AG10803 (cell line): Measurements from ENCODE around the gene TMEM94.
A peak's percentile ranks its signal among the peaks of the same experiment; 100 is the strongest.

Source experiments
- DNase-seq: peaks from one replicate; pipeline ENCODE4 v3.0.0; 2010; ENCODE audit warnings: low read depth
- H3K4me3 ChIP-seq: 2 replicates; pipeline ENCODE4 v1.5.1; 2011; ENCODE audit warnings: mild to moderate bottlenecking, low read length, control low read depth
- TF ChIP-seq, protein P1 (sequence below): conservative IDR thresholded peaks from 2 replicates; pipeline ENCODE4 v1.5.1; 2011; ENCODE audit warnings: mild to moderate bottlenecking, low read length, control low read depth, inconsistent platforms

The TMEM94 gene

DNA sequence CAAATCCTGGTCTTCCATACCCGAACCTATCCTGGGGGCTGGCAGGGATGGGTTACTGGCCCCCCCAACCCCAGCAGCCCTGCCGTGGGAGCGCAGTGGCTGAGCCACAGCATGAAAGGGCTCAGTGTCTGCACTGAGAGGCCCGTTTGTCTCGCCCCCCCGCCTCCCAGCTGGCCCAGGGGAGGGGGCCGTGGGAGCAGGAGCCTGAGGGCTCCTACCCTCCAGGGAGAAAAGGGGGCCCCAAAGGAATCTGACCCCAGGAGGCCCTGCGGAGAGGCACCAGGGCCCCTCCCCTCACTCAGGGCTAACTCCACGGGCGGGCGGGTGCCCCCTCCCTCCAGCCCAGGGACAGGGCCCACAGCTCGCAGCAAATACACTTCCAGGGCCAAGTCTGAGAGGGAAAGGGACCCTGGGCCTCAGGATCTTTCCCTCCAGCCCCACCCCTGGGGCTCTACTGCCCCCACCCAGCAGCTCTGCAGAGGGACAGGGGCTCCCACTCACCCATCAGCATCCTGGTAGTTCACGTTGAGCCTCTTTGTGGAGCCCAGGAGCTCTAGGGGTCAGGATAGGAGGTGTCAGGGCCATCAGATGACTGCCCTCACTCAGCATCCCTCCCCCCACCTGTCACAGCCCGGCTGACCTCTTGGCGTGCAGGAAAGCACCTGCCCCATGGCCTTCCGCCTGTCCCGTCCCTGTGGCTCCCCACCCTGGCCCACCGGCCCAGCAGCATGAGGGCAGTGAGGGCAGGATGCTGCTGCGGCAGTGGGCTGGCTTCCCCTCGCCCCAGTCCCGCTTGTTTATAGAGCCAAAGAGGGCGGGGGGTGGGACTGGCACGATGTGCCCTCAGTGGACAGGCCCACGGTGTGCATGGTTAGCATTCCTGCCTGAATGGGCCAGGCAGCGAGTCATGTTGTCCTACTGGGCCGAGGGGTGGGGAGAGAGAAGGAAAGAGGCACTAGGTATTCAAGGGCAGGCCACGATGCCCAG lies 51.6 kb downstream of the TMEM94 start:
- H3K4me3 ChIP-seq = no peak overlapping the region
- DNase-seq = no peak
- TF ChIP-seq, protein P1, sequence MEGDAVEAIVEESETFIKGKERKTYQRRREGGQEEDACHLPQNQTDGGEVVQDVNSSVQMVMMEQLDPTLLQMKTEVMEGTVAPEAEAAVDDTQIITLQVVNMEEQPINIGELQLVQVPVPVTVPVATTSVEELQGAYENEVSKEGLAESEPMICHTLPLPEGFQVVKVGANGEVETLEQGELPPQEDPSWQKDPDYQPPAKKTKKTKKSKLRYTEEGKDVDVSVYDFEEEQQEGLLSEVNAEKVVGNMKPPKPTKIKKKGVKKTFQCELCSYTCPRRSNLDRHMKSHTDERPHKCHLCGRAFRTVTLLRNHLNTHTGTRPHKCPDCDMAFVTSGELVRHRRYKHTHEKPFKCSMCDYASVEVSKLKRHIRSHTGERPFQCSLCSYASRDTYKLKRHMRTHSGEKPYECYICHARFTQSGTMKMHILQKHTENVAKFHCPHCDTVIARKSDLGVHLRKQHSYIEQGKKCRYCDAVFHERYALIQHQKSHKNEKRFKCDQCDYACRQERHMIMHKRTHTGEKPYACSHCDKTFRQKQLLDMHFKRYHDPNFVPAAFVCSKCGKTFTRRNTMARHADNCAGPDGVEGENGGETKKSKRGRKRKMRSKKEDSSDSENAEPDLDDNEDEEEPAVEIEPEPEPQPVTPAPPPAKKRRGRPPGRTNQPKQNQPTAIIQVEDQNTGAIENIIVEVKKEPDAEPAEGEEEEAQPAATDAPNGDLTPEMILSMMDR = no peak

DNA sequence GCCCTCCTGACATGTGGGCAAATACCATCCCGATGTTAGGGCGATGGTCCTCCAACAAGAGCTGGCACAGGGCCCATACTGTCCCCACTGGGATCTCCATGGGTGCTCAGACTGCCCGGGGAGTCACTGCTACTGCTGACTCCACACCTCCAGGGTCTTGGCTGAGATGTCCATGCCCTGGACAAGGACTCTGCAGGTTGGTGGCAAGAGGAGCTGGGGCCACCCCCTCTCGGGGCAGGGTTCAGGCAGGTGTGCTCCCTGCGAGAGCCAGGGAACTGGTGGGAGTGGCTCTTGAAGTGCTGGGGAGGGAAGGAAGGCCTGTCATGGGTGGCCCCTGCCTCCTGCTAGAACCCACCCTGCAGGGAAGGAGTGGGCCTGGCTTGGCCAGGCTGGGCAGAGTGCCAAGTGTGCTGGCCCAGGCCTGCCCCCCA lies 52.5 kb downstream of the TMEM94 start:
- TF ChIP-seq, protein P1 = no peak
- no peak overlapping the region for H3K4me3 ChIP-seq
- DNase-seq = no peak

DNA sequence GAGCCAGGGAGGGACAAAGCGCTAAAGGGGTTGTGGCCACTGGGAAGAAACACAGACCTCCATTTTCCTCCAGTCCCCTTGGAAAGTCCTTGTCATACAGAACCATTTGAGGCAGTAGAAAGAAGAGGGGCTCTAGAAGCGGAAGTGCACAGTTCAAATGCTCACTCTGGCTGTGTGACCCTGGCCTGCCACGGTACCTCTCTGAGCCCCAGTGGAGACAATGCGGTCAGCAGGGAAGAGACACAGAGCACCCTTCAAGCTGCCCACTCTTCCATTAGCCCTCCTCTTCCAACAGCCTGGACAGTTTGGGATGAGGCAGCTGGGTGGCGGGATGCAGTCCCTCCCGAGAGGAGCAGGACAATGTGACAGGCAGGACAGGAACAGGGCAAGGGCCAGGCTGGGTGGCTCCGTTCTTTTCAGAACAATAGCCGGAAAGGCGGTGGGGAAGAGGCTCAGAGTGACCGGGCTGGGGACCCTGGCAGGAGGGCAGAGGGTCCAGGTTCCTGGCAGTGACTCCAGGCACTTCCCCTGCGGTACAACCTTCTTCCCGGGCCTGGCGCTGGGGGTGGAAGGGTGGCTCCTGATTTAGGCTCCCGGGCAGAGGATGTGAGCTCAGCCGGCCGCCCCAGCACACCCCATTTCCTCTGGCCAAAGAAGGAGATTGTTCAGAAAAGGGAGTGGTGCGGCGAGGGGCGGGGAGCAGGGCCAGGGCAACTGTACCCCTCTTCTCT lies 53.3 kb downstream of the TMEM94 start:
- H3K4me3 ChIP-seq = no peak overlapping the region
- no peak for DNase-seq
- TF ChIP-seq, protein P1 = no peak

DNA sequence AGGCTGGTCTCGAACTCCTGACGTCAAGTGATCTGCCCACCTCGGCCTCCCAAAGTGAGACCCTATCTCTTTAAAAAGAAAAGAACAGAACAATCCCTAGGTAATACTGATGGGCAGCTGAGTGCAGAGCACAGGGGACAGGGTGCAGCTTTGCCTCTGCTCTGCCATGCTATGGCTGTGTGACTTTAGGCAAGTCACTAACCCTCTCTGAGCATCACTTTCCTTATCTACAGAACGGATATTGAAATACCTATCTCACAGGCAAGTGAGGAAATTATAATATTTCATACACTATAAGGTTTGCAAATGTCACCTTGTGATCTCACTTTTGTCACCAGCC lies 54.8 kb downstream of the TMEM94 start:
- TF ChIP-seq, protein P1 = no peak
- no peak overlapping the region for H3K4me3 ChIP-seq
- no peak for DNase-seq

DNA sequence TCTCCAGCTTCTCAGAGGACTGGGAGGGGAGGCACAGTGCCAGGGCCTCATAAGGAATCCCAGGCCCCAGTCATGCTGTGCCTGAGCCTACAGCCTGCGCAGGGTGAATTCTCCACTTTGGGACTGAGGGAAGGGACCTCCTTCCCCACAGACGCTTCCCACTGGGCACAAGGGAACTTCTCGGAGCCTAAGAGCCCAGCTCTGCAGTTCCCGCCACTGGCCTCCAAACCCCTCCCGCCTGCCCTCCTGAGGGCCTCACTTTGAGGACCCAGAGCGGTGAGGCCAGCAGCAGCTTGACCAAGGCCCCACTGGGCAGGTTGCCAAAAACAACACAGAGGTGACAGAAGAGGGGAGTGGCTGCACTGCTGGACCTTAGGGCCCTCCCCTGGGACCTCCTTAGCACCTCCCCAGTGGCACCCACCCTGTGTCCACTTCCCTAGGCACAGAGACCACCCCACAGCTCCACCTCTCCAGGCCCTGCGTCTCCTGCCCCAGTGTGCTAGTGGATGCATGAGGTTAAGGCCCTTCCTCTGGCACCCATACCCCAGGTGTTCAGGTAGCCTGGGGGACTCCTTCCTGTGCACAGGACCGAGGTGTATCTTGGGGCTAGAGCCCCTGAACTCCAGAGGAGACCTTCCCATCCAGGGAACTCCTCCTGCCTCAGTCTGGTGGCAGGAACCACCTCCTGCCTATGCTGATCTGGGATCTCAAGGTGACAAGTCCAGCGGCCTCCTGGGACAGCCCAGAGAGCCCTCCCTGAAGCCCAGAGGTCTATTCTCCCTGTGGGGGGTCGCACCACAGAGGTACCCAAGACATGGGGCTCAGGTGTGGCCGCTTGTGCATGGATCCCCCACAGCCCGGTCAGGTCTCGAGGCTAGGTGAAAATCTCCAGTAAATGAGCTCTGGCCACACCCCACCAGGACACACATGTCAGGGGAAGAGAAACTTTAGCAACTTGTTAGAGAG lies 55.5 kb downstream of the TMEM94 start:
- DNase-seq = no peak

DNA sequence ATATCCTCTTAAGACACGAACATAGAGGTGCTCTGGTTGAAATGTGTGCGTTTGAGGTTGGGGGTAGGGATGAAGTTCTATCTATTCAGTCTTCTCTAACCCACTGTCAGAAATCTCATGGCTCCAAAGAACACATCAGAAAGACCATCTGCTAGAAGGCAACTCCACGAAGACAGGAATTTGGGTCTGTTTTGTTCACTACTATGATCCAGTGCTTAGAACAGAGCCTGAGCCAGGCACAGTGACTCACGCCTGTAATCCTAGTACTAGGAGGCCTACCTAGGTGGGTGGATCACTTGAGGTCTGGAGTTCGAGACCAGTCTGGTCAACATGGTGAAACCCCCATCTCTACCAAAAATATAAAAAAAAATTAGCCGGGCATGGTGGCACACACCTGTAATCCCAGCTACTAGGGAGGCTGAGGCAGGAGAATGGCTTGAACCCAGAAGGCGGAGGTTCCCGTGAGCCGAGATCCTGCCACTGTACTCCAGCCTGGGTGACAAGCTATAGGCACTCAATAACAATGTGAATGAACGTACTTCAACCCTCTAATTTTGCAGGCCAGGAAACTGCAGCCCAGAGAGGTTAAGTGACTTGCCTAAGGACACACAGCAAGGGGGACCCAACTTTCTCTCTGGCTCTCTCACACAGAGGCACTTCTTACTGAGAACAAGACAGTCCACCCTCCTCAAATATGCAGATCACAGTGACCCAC lies 56.6 kb downstream of the TMEM94 start:
- peak; percentile 25 for DNase-seq
- H3K4me3 ChIP-seq = no peak overlapping the region
- TF ChIP-seq, protein P1 = no peak

More for the DNA sequence above, 55.5 kb downstream of the TMEM94 start:
- H3K4me3 ChIP-seq = no peak overlapping the region
- TF ChIP-seq, protein P1 = no peak
